Ramos (cell line): Measurements from ENCODE around the gene POLE.

Experiments used
- in situ Hi-C: fragments of 300-500 bp; cut with MboI; formaldehyde crosslinking; loops from one replicate; pipeline ENCODE4 v1.14.3; 2022; ENCODE audit warnings: low sequenced_read_pairs; ENCODE audit not compliant: unreplicated experiment

The POLE gene

DNA sequence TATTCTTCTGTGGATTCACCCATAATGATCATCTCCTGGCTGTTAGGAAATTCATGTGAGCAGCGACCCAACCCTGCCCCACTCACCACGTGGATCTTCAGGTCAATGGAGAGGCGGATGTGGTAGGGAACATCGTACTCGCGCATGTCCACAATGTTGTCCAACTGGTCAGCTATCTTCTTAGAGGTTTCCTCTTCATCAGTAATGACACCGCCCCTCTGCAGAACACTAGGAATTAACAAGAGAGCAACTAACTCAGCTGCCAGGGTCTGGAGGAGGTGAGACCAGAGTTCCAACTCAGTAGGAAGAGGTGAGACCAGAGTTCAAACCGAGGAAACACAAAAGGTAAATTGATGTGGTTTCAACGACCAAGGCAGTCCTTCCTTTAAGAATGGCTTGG lies 9.7 kb downstream of the POLE start:
- in situ Hi-C loops, result no loop called here

DNA sequence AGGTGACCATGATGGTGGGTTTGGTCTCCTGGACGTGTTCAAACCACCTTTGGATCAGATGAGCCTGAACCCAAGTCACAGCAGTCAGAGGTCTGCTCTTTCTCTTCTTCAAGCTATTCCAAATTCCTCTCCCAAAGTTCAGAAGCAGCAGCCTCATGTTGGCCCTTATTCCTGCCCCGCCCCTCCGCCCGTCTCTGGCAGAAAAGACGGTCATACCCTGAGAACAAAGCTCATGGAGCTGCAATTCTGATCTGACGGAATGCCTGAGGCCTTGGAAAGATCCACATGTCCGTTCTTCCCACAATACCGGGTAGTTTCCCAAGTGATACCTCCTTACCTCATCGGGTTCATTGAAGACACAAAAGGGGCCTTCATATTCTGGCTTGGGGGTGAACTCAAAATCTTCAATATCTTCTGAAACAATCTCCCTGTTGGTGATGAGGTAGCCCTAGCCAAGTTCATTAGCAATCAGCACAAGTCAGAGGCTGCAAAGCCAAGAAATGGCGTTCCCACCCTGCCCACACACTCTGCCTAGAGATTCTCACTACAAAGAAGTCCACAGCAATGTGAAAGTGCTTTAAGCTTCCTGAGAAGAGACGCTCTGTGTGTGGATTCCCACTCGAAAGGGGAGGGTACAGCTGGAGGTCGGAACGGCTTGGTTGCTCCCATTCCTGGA lies 11.2 kb downstream of the POLE start:
- in situ Hi-C loops, result no loop called here

DNA sequence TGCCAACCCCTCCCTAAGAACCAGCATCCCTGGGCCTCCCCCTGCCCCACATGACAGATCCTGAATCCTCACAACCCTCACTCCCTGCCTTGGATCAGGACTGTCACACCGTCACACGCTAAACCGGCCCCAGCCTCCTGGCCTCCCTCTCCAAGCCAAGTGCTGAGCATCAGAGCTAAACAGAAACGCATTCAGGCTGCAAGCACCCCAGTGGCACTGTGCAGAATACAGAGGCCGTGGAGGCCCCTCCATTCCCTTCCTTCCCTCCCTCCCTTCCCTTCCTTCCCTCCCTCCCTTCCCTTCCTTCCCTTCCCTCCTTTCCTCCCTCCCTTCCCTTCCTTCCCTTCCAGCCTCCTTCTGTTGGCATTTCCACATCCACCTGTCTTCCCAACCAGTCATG lies 12.6 kb downstream of the POLE start:
- in situ Hi-C loops, result no loop called here

DNA sequence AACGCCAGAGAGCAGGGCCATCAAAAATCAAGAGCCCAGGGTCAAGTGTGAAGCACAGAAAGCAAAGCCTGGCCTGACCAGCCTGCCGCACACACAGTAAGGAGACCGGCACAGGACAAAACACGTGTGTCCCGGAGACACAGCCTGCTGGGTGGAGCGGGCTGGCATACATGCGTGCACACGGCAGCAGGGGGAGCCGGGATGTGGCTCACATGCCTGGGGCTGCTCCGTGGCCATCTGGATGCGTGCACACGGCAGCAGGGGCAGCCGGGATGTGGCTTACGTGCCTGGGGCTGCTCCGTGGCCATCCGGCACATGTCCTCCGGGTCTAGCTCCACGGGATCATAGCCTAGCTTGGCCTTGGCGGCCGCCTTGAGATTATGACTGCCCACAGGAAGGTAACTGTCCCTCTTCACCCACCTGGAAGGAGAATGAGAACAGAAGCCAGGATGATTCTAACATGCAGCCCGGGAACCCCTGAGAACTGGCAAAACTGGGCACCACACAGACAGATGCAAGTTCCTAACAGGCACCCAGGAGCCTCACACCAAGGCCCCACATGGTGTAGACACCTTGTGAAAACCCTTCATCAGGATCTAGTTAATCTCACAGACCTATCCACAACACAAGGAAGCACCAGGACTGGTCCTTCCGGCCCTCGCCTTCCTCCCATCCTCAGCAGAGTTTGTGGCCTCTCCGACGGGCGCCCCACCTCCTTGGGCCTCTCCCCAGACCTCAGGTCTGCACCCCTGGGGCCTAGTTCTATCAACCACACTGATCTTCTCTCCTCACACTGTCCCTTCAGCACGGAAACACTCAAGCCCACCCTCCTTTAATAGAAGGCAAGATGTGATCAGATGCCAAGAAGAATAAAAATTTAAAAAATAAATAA lies 13.6 kb downstream of the POLE start:
- in situ Hi-C loops, result no loop called here

DNA sequence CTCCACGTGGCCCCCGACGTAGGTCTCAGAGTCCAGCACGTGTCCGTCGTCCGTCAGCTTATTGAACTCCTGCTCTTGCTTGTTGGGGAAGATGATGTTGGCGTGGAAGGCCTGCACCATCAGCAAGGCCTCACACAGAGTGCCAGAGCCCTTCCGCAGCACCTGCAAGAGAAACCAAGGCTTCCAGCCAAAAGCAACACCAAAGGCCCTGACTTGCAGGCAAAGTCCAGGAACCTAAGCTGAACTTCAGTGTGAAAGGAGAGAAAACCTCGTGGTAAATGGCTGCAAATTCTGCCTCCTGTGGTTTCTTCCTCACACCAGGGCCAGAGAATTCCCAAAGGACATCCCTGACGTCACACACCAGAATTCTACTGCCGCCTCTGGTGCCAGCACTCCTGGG lies 14.5 kb downstream of the POLE start:
- in situ Hi-C loops, result no loop called here

DNA sequence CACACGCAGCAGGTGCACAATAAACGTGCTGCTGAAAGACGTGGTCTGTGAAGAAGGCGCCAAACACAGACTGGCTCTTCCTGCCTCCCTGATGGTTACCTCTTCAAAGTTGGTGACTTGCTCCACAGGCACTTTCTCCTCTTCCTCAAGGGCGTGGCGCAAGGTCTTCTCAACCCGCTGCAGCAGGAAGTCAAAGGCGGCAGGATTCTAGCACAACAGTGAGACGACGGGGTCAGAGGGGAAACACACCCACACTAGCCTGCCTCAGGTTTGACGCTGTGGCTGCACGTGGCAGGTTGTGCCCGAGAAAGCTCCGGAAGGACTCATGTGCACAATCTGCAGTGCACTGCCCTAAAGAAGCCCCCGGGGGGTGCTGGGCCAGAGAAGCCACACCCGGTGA lies 15.0 kb downstream of the POLE start:
- in situ Hi-C loops, result no loop called here

DNA sequence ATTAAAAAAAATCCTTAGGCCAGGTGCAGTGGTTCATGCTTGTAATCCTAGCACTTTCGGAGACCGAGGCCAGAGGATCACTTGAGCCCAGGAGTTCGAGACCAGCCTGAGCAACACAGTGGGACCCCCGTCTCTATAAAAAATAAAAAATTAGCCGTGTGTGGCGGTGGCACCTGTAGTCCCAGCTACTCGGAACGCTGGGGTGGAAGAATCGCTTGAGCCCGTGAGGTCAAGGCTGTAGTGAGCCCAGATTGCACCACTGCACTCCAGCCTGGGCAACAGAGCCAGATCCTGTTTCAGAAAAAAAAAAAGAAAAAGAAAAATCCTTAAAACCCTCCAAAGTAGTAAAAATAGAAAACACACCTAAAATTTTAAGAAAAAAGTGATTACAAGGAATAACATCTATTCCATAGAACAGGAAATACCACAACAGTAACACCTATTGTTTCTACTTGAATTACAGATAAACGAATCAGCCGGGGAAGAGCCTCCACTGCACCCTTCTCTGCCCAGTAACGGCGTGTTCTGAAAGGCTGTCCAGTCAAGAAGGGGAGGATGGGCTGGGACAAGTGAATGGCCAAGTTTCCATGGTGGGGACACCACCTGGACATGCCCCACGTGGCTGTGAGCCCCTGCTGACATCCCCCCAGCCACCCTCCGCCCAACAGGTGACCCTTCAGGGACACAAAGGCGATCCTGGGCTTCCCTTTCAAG lies 17.8 kb downstream of the POLE start:
- in situ Hi-C loops, result no loop called here

DNA sequence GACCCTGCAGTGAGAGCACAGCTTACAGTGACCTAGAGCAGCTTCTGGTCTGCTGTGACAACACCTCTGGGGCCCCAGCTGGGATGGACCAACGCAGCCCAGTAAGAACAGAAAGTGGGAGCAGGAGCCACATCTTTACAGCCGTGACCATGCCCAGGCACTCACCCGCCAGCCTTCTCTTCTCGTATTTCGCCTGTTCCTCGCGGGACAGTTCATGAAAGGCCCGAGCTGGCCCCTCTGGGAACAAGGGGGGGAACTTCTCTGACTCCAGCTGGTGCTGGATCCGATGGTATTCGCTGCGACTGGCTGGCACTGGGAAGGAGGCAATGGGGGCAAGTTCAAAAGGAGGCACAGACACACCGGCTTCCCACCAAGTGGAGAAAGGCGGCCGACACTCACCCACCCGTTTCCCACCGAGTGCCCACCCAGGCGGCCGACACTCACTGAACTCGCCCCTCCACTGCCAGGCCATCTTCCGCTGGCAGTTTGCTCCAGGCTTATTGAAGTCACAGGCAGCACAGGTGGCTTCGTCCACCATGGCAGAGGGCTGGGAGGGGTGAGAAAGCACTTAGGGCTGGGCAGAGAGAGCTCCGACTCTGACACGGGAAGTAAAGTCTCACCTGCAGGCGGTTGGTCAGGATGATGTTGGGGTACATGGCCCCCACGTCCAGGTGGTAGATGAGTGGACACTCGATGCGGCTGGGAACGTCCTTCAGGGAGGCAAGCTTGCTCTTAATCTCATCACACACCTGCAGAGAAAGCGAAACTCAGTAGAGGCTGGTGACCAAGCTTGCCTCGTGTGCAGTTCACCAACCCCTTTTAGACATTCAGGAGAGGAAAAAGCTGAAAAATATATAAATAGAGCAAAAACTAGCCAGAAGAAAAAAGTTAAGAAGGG lies 18.7 kb downstream of the POLE start:
- in situ Hi-C loops, result no loop called here

DNA sequence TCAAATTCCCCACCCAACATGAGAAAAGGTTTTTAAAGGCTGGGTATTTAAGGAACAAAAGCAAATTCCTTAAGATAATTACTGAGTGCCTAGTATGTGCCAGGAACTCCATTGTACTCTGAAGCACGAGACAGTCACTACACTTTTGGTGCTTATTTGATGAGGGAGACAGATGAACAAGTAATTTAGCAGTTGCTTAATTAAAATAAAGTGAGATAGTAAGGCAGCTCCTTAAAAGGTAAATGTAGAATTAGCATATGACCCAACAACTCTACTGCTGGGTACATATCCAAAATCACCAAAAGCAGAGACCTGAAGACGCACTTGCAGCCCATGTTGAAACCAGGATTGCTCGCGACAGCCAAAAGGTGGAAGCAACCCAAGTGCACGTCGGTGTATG lies 21.3 kb downstream of the POLE start:
- in situ Hi-C loops, result no loop called here

DNA sequence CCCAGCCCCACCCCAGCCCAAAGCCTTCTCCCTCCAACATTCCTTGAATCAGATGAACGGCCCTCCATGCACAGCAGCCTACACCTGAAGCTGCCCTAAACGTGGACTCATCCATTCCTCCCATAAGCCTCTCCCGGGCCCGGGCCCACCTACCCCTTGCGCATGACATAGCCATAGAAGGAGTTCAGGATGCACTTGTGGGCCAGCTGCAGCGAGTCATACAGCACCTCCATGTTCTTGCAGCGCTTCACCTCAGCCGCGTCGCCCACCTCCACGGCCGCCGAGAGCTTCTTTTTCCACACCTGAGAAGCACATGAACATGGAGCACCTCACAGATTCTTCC lies 22.0 kb downstream of the POLE start:
- in situ Hi-C loops, result no loop called here

DNA sequence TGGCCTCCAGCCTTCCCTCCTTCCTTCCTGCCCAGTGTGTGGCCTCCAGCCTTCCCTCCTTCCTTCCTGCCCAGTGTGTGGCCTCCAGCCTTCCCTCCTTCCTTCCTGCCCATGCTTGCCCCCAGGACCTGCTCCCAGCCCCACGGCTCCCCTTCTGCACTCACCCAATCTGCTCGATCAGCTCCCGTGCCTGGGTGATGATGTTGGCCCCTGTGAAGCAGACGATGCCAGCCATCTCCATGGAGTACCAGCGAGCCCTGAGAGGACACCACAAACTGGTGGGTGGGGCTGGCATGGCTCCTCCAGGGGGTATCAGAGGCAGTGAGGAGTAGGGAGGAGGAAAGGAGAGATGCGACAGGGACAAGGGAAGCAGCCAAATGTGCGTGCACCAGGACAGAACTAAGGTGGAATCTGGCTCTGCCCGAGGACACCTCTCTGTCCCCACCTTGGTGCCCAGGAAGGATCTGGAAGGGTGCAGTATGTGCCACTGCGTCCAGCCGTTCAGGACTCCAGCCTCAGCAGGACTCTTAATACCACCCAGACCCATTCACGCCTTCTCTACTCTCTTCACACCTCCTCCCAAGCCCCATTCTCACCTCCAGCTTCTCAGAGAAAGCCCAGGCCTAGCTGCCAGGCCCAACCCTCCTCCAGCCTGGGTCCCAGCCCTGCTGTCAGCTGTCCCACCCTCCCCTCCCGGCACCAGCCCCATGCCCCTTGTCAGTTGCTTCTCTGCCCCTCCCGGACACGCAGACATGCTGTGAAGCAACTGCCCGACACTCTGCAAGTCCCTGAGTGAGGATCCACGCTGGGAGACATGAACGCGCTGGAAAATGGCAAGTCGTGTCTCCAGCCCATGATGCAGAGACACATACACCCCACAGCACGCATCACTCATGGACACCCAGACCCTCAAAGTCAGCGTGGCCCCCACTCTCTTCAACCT lies 22.7 kb downstream of the POLE start:
- in situ Hi-C loops, result no loop called here

DNA sequence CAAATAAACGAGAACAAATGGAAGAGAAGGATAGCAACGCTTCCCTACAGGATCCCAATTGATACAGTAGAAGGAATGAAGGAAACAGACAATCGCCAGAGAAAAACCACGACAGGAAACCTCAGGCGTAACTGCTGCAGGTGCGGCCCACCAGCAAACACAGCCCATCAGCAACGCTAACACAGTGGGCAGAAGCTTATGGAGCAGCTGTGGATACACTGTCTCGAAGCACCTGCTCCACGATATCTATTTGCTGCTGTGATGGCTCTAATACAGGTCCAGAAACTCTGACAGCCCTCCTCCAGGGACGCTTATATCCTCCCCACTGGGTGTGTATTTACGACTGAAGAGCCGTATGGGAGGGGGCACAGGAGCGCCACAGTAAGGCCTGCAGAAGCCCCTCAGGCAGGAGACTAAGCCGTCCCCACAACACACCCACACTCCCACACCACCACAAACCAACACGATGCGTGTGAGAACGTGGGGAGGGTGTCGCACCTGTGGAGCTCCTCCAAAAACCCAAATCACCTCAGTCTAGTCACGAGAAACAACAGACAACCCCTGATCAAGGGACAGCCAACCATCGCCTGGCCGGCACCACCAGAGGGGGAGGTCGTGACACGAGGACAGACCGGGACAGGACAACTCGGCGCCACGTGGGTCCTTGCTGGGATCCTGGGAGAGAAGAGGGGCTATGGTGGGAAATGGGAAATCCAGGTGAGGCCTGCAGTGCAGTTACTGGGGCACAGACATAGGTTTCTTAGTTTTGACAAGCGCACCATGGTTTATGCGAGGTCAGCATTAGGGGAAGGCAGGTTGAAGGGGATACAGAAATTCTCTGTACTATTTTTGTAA lies 24.0 kb downstream of the POLE start:
- in situ Hi-C loops, result no loop called here

DNA sequence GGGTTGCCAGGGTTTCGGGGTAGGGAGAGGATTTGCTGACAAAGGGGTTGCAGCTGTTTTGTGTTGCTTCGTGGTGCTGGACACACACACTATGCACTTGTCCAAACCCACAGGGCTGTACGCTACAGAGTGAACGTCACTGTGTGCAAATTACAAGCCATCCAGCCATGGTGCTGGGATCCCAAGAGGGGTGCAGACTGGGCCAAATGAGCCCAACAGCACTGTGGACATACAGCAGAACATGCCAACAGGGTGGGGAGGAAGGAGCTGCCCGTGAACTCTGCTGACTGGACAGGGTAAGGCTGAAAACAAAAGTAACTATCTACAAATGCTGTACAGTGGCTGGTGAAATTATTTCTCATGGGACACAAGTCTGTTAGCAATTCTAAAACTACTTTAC lies 25.2 kb downstream of the POLE start:
- in situ Hi-C loops, result no loop called here

DNA sequence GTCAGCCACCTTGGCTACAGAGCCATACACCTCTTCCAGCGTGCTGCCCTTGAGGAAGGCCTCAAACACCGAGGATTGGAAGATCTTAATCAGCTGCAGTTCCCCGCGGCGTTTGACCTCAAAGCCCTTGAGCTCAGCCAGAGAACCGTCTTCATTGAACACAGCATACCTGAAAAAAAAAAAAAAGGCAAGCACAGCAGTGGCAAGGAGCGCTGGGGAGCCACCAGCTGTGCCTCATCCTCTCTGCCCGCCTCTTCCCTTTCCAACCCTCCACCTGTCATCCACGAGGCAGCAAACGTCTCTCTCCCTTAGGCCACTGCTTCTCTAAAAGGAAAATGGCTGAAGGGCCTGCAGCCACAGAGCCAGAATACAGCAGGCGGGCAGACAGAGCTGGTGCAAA lies 26.1 kb downstream of the POLE start:
- in situ Hi-C loops, result no loop called here

DNA sequence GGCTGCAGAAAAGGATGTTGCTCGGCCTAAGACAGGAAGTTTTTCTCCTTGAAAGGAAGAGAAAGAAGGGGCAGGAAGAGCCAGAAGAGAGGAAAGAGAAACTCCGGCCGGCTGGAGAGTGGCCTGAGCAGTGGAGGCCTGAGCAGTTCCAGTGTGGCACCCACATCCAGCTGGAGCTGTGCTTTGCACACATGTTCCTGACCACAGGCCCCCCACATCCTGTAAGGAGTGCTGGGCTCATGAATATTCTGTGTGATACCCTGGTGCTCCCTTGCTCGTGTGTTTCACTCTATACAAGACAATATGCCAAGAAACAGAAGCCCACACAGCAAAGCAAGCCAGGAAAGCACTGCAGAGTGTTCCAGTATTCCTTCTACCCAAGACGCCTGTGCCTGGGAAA lies 27.1 kb downstream of the POLE start:
- in situ Hi-C loops, result no loop called here

DNA sequence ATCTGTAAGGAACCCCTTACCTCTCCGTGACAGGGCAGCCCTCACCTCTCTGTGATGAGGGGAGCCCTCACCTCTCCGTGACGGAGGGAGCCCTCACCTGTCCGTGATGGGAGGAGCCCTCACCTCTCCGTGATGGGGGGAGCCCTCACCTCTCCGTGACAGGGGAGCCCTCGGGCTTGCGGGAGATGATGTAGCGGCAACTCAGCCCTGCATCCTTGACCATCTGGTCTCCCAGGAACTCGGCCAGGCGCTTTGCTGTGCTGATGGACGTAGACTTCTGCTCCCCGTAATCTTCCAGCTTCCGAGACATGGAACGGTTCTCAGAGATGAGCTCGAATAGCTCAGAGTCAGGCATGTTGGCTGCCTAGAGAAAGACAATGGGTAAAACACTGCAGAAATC lies 28.0 kb downstream of the POLE start:
- in situ Hi-C loops, result no loop called here

DNA sequence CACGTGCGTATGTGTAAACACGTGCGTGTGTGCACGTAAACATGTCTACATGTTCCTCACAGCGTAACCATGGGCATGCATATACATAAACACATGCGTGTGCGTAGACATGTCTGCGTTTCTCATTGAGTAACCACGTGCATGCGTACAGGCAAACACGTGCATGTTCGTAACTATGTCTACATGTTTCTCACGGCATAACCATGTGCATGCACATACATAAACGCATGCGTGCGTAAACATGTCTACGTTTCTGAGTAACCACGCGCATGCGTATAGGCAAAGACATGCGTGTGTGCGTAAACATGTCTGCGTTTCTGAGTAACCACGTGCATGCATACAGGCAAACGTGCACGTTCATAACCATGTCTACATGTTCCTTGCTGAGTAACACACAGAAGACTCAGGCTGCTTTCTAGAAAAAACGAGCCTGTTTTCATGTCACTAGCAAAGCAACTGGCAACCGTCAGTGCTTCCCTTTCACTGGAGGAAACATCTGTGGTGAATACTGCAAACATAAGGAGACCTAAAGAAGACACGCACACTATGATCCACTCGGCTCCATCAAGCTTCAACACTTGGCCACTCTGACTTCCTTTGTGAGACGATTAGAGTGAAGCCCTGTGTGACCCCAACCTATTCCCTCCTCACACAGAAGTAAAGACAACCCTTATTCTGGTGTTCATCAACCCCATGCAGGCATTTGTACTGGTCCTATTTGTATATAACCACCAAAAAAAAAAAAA lies 28.8 kb downstream of the POLE start:
- in situ Hi-C loops, result no loop called here
